Adrenal gland (tissue), 12 donors: ENCODE data around the gene DNAJB7. TPM values are rescaled to one million over a fixed set of nuclear protein-coding genes. Genes with fewer than 3 reads are reported as not detected.

Source experiments
- DNase-seq, 7 donors: peaks; one replicate each; pipeline ENCODE4 v3.0.0-alpha.2; 2019 to 2020
- H3K27ac ChIP-seq, 5 donors: fragments of 200-600 bp; sonication (generic) in 4 of 5; 1 replicate in 3 of 5; 2 replicates in 2 of 5; pipeline versions ENCODE4 v1.5.1 to v1.8.0; 2016 to 2020; ENCODE audit warnings: mild to moderate bottlenecking in 1 of 5
- H3K27me3 ChIP-seq: fragments of 200-600 bp; 2 replicates; pipeline ENCODE4 v1.8.0; 2021
- H3K36me3 ChIP-seq, 2 donors: fragments of 200-600 bp; replicated peaks in 1 of 2; 1 replicate in 1 of 2; 2 replicates in 1 of 2; pipeline versions ENCODE4 v1.5.1 to v1.8.0; 2018 to 2022
- H3K4me1 ChIP-seq, 2 donors: fragments of 200-600 bp; replicated peaks in 1 of 2; 1 replicate in 1 of 2; 2 replicates in 1 of 2; pipeline versions ENCODE4 v1.5.1 to v1.8.0; 2018 to 2021
- H3K4me3 ChIP-seq, 4 donors: fragments of 200-600 bp; sonication (generic) in 3 of 4; one replicate each; pipeline ENCODE4 v1.5.1; 2016 to 2018
- H3K9me3 ChIP-seq, 3 donors: fragments of 200-600 bp; sonication (generic) in 1 of 3; replicated peaks in 1 of 3; 1 replicate in 2 of 3; 2 replicates in 1 of 3; pipeline versions ENCODE4 v1.5.1 to v1.8.0; 2016 to 2021
- CTCF ChIP-seq, 6 experiments: fragments of 450-650 bp in 4 of 6; fragments of 200-600 bp in 2 of 6; sonication (generic) in 1 of 6; IDR thresholded peaks; 1 replicate in 5 of 6; 2 replicates in 1 of 6; pipeline versions ENCODE4 v1.5.1 to v1.8.0; 2016 to 2021; ENCODE audit warnings: antibody characterized with exemption in 6 of 6, mild to moderate bottlenecking in 2 of 6, moderate library complexity in 1 of 6
- POLR2A ChIP-seq, 2 donors: fragments of 450-650 bp; IDR thresholded peaks; one replicate each; pipeline ENCODE4 v1.6.1; 2017; ENCODE audit warnings: antibody characterized with exemption in 2 of 2, mild to moderate bottlenecking in 2 of 2, moderate library complexity in 1 of 2
- WGBS, 4 donors: extraction: QIAGEN DNeasy Blood & Tissue Kit in 2 of 4; methylation state at CpG; one replicate each; pipeline versions ENCODE4 v1.1.5 to v1.1.7; 2013 to 2017; 5-methylcytosine and 5-hydroxymethylcytosine counted together
- intact Hi-C, 2 donors: fragments of 100-400 bp; cut with DNase I; formaldehyde crosslinking; loops; one replicate each; pipeline versions ENCODE4 v1.14.1 to v1.15.0; 2022 to 2023
- polyA plus RNA-seq, 3 donors: library from polyadenylated mRNA; stranded (reverse); fragments of 200-250 nt in 2 of 3; fragments of 350-450 nt in 1 of 3; fragmentation: Illumina TruSeq in 1 of 3; extraction: RNeasy Lipid Tissue Mini Kit (QIAGEN cat#74804) in 1 of 3; gene quantifications; one replicate each; pipeline ENCODE4 v1.2.3, GENCODE V29; 2013 to 2014
- total RNA-seq, 9 donors: library from RNA; depleted of rRNA in 4 of 9; stranded (reverse); fragments of >200 nt in 4 of 9; fragments of 120-200 nt in 1 of 9; fragmentation: NEBNext Ultra II Directional in 1 of 9; extraction: Animal tissue kit (Norgen Biotek cat#: 25700) in 1 of 9; gene quantifications; one replicate each; pipeline versions ENCODE4 v1.1.0 to v1.2.4, GENCODE V29; 2013 to 2023
- donor health status: healthy with polysubstance abuse.
- donor health status: Bipolar disorder and iron deficiency.
- donor health status: DM: yes; HTN: yes; CAD: no.
- donor health status: DM: no; HTN: no; CAD: no.
- donor health status: DM: no; HTN: no; CAD: no.
- donor health status: DM: yes; HTN: yes; CAD: no.

DNAJB7 gene
- total and polyA plus RNA-seq, 12 donors = not detected

- peak overlapping the region; percentile 59 to 99 (median 92) for H3K4me3 ChIP-seq
- H3K27ac ChIP-seq = peak overlapping the region; percentile 93 to 99 (median 96)
- DNase-seq = peak in 5 of 7 donors; percentile 39 to 65 (median 43)
- intact Hi-C loops = loop anchor here in 1 of 2 donors (10.0 kb wide), 1 partner anchor 309 kb away; no protein-coding TSS in a partner anchor
- WGBS, 4 donors = 0 to 1% (median 1%) methylated on average over 27 to 29 of the region's 29 CpGs
- peaks cover 22 to 61% of the 10 kb centered on the region in 2 donors for H3K4me1 ChIP-seq
- no peaks in the 10 kb centered on the region for H3K9me3 ChIP-seq
- no peaks in the 10 kb centered on the region for H3K27me3 ChIP-seq
- TF ChIP-seq CTCF (IDR thresholded peaks at IDR 0.05) (no peak), POLR2A (IDR thresholded peaks at IDR 0.05) (no peak)
- no peaks in the 10 kb centered on the region for H3K36me3 ChIP-seq
Observed at GRCh38 chr22:40855979-40856512, 5.9 kb downstream of the DNAJB7 start.

- TF ChIP-seq POLR2A (IDR thresholded peaks at IDR 0.05) (no peak), CTCF (IDR thresholded peaks at IDR 0.05) (no peak)
- Histone ChIP-seq H3K27ac (peak overlapping the region in 4 of 5 donors; percentile 96 to 99 (median 98)), H3K9me3 (no peaks in the 10 kb centered on the region), H3K4me1 (peaks cover 22 to 69% of the 10 kb centered on the region in 2 donors), H3K27me3 (no peaks in the 10 kb centered on the region), H3K36me3 (peaks cover 0 to 2% of the 10 kb centered on the region in 2 donors), H3K4me3 (peak overlapping the region in 3 of 4 donors; percentile 89 to 99 (median 94))
- WGBS, 4 donors = 28 to 32% (median 29%) methylated on average over 19 to 20 of the region's 20 CpGs
- peak in 2 of 7 donors; percentile 20 to 24 for DNase-seq
- intact Hi-C loops = loop anchor here in 1 of 2 donors (10.0 kb wide), 1 partner anchor 309 kb away; no protein-coding TSS in a partner anchor
Observed at GRCh38 chr22:40855071-40855978, 6.6 kb downstream of the DNAJB7 start.

GRCh38 chr22:40853961-40854360 is 8.0 kb downstream of the DNAJB7 start:
- H3K27ac ChIP-seq = peak overlapping the region in 2 of 5 donors; percentile 29 to 99
- WGBS, 4 donors = 20 to 37% (median 26%) methylated on average over 3 of the region's 3 CpGs

More at GRCh38 chr22:40853961-40854360, 8.0 kb downstream of the DNAJB7 start:
- peaks cover 0 to 16% of the 10 kb centered on the region in 2 donors for H3K36me3 ChIP-seq
- intact Hi-C loops = loop anchor here in 1 of 2 donors (10.0 kb wide), 1 partner anchor 311 kb away; no protein-coding TSS in a partner anchor
- peaks cover 22 to 67% of the 10 kb centered on the region in 2 donors for H3K4me1 ChIP-seq
- DNase-seq = no peak
- H3K4me3 ChIP-seq = peak overlapping the region in 1 of 4 donors; percentile 94
- no peak for TF ChIP-seq CTCF (IDR thresholded peaks at IDR 0.05)
- TF ChIP-seq POLR2A (IDR thresholded peaks at IDR 0.05) = no peak
- no peaks in the 10 kb centered on the region for H3K9me3 ChIP-seq
- H3K27me3 ChIP-seq = no peaks in the 10 kb centered on the region
